HCT116 (cell line): ENCODE results near the gene SETD1A. TPM values are rescaled to one million over a fixed set of nuclear protein-coding genes. Genes with fewer than 3 reads are reported as not detected.

Source experiments
- ATAC-seq: fragments of 200-7000 bp; cut with Tn5 transposase; 2 replicates; pipeline ENCODE4 v1.9.1; 2020; ENCODE audit warnings: mild to moderate bottlenecking, moderate library complexity
- BruUV-seq: library from RNA; stranded (reverse); fragments of 400-500 nt; replicated peaks from 2 replicates; lab custom pipeline; 2021; lab: Mats Ljungman, UMichigan
- CTCF ChIA-PET: fragments of 300-600 bp; sonication (Branson Sonifier 250); formaldehyde crosslinking; loops from one replicate; lab custom pipeline; 2021; ENCODE audit warnings: antibody characterized with exemption; lab: Charles Lee
- POLR2A ChIA-PET: fragments of 300-600, 350-600 bp; sonication (Branson Sonifier 250); formaldehyde crosslinking; loops from one replicate; lab custom pipeline; 2021; ENCODE audit warnings: antibody characterized with exemption; lab: Charles Lee
- RAD21 ChIA-PET, 2 experiments: fragments of 300-600 bp; sonication (Branson Sonifier 250); formaldehyde crosslinking; loops; one replicate each; lab custom pipeline; 2023; ENCODE audit warnings: low total read pairs in 2 of 2; ENCODE audit not compliant: uncharacterized antibody in 2 of 2, unreplicated experiment in 2 of 2, low non-redundant PET in 1 of 2; lab: Charles Lee
- DNase-seq: peaks from one replicate; pipeline ENCODE4 v3.0.0-alpha.2; 2010; ENCODE audit warnings: low read depth, low spot score
- H2AFZ ChIP-seq: fragments of 200-600 bp; shearing (Covaris generic), sonication (generic); 2 replicates; pipeline ENCODE4 v1.6.1; 2017; ENCODE audit warnings: low read depth, mixed run types, mixed read lengths, antibody characterized with exemption, low read length; ENCODE audit not compliant: poor library complexity, severe bottlenecking
- H3K27ac ChIP-seq: 2 replicates; pipeline ENCODE4 v1.5.1; 2012; ENCODE audit warnings: low read depth, low read length
- H3K27me3 ChIP-seq: fragments of 200-600 bp; sonication (generic); 2 replicates; pipeline ENCODE4 v1.6.1; 2016; ENCODE audit warnings: mixed run types, low read length, mixed read lengths; ENCODE audit not compliant: insufficient read depth
- H3K36me3 ChIP-seq, 2 experiments: fragments of 200-500 bp in 1 of 2; fragments of 200-600 bp in 1 of 2; sonication (Bioruptor generic) in 1 of 2; sonication (generic) in 1 of 2; 2 replicates each; pipeline versions ENCODE4 v1.5.1 to v1.6.1; 2014 to 2016; ENCODE audit warnings: low read length in 2 of 2, inconsistent platforms in 1 of 2, mixed read lengths in 1 of 2, mixed run types in 1 of 2; ENCODE audit not compliant: insufficient read depth in 2 of 2, control insufficient read depth in 1 of 2
- H3K4me1 ChIP-seq, 2 experiments: fragments of 200-600 bp in 1 of 2; sonication (generic) in 1 of 2; 2 replicates each; pipeline versions ENCODE4 v1.5.1 to v1.6.1; 2012 to 2017; ENCODE audit warnings: low read length in 2 of 2, inconsistent platforms in 1 of 2, mild to moderate bottlenecking in 1 of 2, mixed read lengths in 1 of 2, mixed run types in 1 of 2, moderate library complexity in 1 of 2; ENCODE audit not compliant: insufficient read depth in 2 of 2, control insufficient read depth in 1 of 2
- H3K4me2 ChIP-seq: fragments of 200-600 bp; sonication (generic); 2 replicates; pipeline ENCODE4 v1.6.1; 2017; ENCODE audit warnings: mixed run types, low read length, mixed read lengths
- H3K4me3 ChIP-seq, 2 experiments: fragments of 200-600 bp in 1 of 2; sonication (generic) in 1 of 2; replicated peaks in 1 of 2; 2 replicates each; pipeline ENCODE4 v1.5.1; 2011 to 2016; ENCODE audit warnings: low read length in 2 of 2, control low read depth in 1 of 2, low read depth in 1 of 2, mild to moderate bottlenecking in 1 of 2, mixed read lengths in 1 of 2, mixed run types in 1 of 2
- H3K79me2 ChIP-seq: fragments of 200-600 bp; sonication (generic); 2 replicates; pipeline ENCODE4 v1.6.1; 2017; ENCODE audit warnings: mild to moderate bottlenecking, mixed run types, low read length, moderate library complexity, mixed read lengths; ENCODE audit not compliant: insufficient read depth
- H3K9ac ChIP-seq: fragments of 200-600 bp; sonication (generic); 2 replicates; pipeline ENCODE4 v1.6.1; 2016; ENCODE audit warnings: low read length, mixed read lengths
- H3K9me2 ChIP-seq: fragments of 200-600 bp; sonication (generic), shearing (Covaris generic); 2 replicates; pipeline ENCODE4 v1.6.1; 2017; ENCODE audit warnings: mixed run types, mild to moderate bottlenecking, moderate library complexity; ENCODE audit not compliant: insufficient read depth
- H3K9me3 ChIP-seq, 2 experiments: fragments of 200-500 bp in 1 of 2; fragments of 200-600 bp in 1 of 2; sonication (Bioruptor generic) in 1 of 2; sonication (generic) in 1 of 2; 2 replicates each; pipeline ENCODE4 v1.6.1; 2014 to 2017; ENCODE audit warnings: low read length in 2 of 2, mixed read lengths in 2 of 2, inconsistent platforms in 1 of 2, low read depth in 1 of 2, mild to moderate bottlenecking in 1 of 2, mixed run types in 1 of 2, moderate library complexity in 1 of 2; ENCODE audit not compliant: control insufficient read depth in 1 of 2, insufficient read depth in 1 of 2
- H4K20me1 ChIP-seq: fragments of 200-600 bp; sonication (generic), shearing (Covaris generic); 2 replicates; pipeline ENCODE4 v1.6.1; 2017; ENCODE audit warnings: mixed run types, mild to moderate bottlenecking, moderate library complexity; ENCODE audit not compliant: insufficient read depth
- POLR2AphosphoS5 ChIP-seq: IDR thresholded peaks from 2 replicates; pipeline ENCODE4 v1.6.1; 2011; ENCODE audit warnings: mild to moderate bottlenecking, low read depth, low read length, moderate library complexity
- RAD21 ChIP-seq: IDR thresholded peaks from 2 replicates; pipeline ENCODE4 v1.6.1; 2012; ENCODE audit warnings: low read depth, mild to moderate bottlenecking
- YY1 ChIP-seq: IDR thresholded peaks from 2 replicates; pipeline ENCODE4 v1.6.1; 2011; ENCODE audit warnings: low read length, low read depth, moderate library complexity, mild to moderate bottlenecking; ENCODE audit not compliant: insufficient replicate concordance; ENCODE audit errors: extremely low read depth
- intact Hi-C: fragments of 100-400 bp; cut with micrococcal nuclease; formaldehyde crosslinking; loops from 2 replicates; pipeline ENCODE4 v1.10.0; 2022
- total RNA-seq: library from RNA; stranded (reverse); gene quantifications from one replicate; pipeline ENCODE4 v1.2.1, GENCODE V29; 2021; ENCODE audit not compliant: unreplicated experiment
- TF ChIP-seq, protein P1 (sequence below): IDR thresholded peaks from 2 replicates; pipeline ENCODE4 v1.6.1; 2012
- TF ChIP-seq, protein P2 (sequence below): IDR thresholded peaks from 2 replicates; pipeline ENCODE4 v1.6.1; 2012
- TF ChIP-seq, protein P3 (sequence below), 3 experiments: fragments of 200-600 bp in 1 of 3; sonication (generic) in 1 of 3; IDR thresholded peaks in 2 of 3; conservative IDR thresholded peaks in 1 of 3; 2 replicates each; pipeline ENCODE4 v1.5.1; 2012 to 2017; ENCODE audit warnings: low read depth in 2 of 3, low read length in 2 of 3, antibody characterized with exemption in 1 of 3, borderline replicate concordance in 1 of 3, control low read depth in 1 of 3, mild to moderate bottlenecking in 1 of 3, mixed read lengths in 1 of 3, mixed run types in 1 of 3, moderate library complexity in 1 of 3; ENCODE audit not compliant: insufficient read depth in 1 of 3

The SETD1A gene
- total RNA-seq, 1 experiment from 2014 or later = 26.9 TPM

DNA sequence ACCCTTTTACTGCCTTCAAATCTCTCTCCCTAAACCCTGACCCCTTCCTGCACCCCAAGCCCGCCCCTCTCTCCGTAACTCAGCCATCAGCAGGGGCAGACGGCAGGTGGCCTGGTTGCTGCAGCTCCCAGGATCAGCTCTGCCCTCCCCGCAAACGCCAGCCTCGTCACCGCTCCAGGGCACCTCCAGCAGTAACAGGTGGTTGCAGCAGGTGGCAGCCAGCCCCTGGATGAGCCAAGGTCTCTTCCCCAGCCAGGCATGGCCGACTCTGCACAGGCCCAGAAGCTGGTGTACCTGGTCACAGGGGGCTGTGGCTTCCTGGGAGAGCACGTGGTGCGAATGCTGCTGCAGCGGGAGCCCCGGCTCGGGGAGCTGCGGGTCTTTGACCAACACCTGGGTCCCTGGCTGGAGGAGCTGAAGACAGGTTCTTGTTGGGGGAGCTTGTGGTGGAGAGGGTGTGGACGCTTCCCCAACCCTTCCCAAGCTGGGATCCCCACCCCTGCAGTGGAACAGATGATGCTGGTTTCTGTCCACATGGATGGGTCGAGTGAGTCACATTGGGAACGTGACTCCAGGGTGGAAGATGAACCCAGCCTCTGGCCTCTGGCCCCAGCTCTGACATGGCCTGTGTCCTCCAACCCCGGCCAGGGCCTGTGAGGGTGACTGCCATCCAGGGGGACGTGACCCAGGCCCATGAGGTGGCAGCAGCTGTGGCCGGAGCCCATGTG, 28.0 kb downstream of the SETD1A start:
- Histone ChIP-seq H3K4me2 (peak overlapping the region; percentile 73), H3K4me3 (peak overlapping the region; percentile 35 to 45), H3K4me1 (peaks cover 0 to 14% of the 10 kb centered on the region in 2 experiments; a peak in 3 of 4 replicates), H4K20me1 (no peaks in the 10 kb centered on the region), H3K9me3 (no peaks in the 10 kb centered on the region), H3K79me2 (no peaks in the 10 kb centered on the region), H3K9me2 (no peaks in the 10 kb centered on the region), H3K27ac (peak overlapping the region; percentile 49; the same call in 1 of the 2 replicates), H3K9ac (peak overlapping the region; percentile 57), H2AFZ (no peak overlapping the region), H3K36me3 (no peaks in the 10 kb centered on the region; a peak in 1 of 4 replicates), H3K27me3 (no peaks in the 10 kb centered on the region)
- DNase-seq (peak; percentile 37), ATAC-seq (peak; percentile 77)
- ChIA-PET POLR2A (interaction anchor here (1.0 to 1.8 kb wide), 3 partner anchors 89 to 194 kb away, joined by 3 to 6 read pairs (median 4); partner anchors contain the start of genes FUS, ZNF646 and ZNF668), CTCF (interaction anchor here (0.8 to 4.0 kb wide), 29 partner anchors 8 to 883 kb away, joined by 3 to 29 read pairs (median 5); partner anchors contain the start of genes ARMC5, KAT8, STX4 and VKORC1), RAD21 (interaction anchor here (0.6 to 1.8 kb wide), 11 partner anchors 11 to 348 kb away, joined by 3 to 7 read pairs (median 4); partner anchors contain the start of genes KAT8 (in 1 of the 2), VKORC1 (in 1 of the 2), ZNF646 (in 1 of the 2) and ZNF668 (in 1 of the 2))
- TF ChIP-seq, protein P1, sequence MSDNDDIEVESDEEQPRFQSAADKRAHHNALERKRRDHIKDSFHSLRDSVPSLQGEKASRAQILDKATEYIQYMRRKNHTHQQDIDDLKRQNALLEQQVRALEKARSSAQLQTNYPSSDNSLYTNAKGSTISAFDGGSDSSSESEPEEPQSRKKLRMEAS = peak; percentile 56
- TF ChIP-seq, protein P2, sequence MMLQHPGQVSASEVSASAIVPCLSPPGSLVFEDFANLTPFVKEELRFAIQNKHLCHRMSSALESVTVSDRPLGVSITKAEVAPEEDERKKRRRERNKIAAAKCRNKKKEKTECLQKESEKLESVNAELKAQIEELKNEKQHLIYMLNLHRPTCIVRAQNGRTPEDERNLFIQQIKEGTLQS = no peak
- TF ChIP-seq POLR2AphosphoS5 (peak; percentile 3; the same call in 1 of the 2 replicates), RAD21 (peak; percentile 89), YY1 (peak; percentile 61)
- TF ChIP-seq, protein P3, sequence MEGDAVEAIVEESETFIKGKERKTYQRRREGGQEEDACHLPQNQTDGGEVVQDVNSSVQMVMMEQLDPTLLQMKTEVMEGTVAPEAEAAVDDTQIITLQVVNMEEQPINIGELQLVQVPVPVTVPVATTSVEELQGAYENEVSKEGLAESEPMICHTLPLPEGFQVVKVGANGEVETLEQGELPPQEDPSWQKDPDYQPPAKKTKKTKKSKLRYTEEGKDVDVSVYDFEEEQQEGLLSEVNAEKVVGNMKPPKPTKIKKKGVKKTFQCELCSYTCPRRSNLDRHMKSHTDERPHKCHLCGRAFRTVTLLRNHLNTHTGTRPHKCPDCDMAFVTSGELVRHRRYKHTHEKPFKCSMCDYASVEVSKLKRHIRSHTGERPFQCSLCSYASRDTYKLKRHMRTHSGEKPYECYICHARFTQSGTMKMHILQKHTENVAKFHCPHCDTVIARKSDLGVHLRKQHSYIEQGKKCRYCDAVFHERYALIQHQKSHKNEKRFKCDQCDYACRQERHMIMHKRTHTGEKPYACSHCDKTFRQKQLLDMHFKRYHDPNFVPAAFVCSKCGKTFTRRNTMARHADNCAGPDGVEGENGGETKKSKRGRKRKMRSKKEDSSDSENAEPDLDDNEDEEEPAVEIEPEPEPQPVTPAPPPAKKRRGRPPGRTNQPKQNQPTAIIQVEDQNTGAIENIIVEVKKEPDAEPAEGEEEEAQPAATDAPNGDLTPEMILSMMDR (IDR thresholded peaks at IDR 0.05 in 2 of 3, conservative IDR thresholded peaks at IDR 0.05 in 1 of 3; ENCODE audit: borderline replicate concordance in 1 of 3, insufficient read depth in 1 of 3, low read depth in 2 of 3, low read length in 2 of 3) = peak; percentile 22 to 46 (median 40); a peak in 3 of 6 replicates
- intact Hi-C loops = loop anchor here (1.0 to 10.0 kb wide), 6 partner anchors 31 to 883 kb away; no protein-coding TSS in a partner anchor
- no TSS peak for BruUV-seq
